Sigmoid colon (tissue), 7 donors: Measurements from ENCODE around the gene BCKDK. TPM values are rescaled to one million over a fixed set of nuclear protein-coding genes. Genes with fewer than 3 reads are reported as not detected.
A peak's percentile ranks its signal among the peaks of the same experiment; 100 is the strongest.

Experiments
- DNase-seq: peaks from one replicate; pipeline ENCODE4 v3.0.0-alpha.2; 2019
- H3K27ac ChIP-seq, 4 donors: fragments of 200-600 bp; sonication (generic); one replicate each; pipeline ENCODE4 v1.5.1; 2016 to 2019; ENCODE audit warnings: mild to moderate bottlenecking in 1 of 4
- H3K27me3 ChIP-seq, 3 donors: fragments of 200-600 bp; sonication (generic); one replicate each; pipeline ENCODE4 v1.5.1; 2019; ENCODE audit warnings: mild to moderate bottlenecking in 1 of 3
- H3K36me3 ChIP-seq, 4 donors: fragments of 200-600 bp; sonication (generic); one replicate each; pipeline ENCODE4 v1.5.1; 2016 to 2019
- H3K4me1 ChIP-seq, 4 donors: fragments of 200-600 bp; sonication (generic); one replicate each; pipeline ENCODE4 v1.5.1; 2017 to 2019
- H3K4me3 ChIP-seq, 4 donors: fragments of 200-600 bp; sonication (generic); one replicate each; pipeline ENCODE4 v1.5.1; 2017 to 2019; ENCODE audit warnings: mild to moderate bottlenecking in 2 of 4, moderate library complexity in 1 of 4
- H3K9me3 ChIP-seq, 4 donors: fragments of 200-600 bp in 3 of 4; sonication (generic) in 3 of 4; one replicate each; pipeline versions ENCODE4 v1.5.1 to v1.6.1; 2013 to 2019
- CTCF ChIP-seq, 4 experiments: fragments of 450-650 bp in 3 of 4; fragments of 200-600 bp in 1 of 4; IDR thresholded peaks; one replicate each; pipeline ENCODE4 v1.5.1; 2016 to 2019; ENCODE audit warnings: antibody characterized with exemption in 4 of 4, mild to moderate bottlenecking in 3 of 4, moderate library complexity in 2 of 4
- EP300 ChIP-seq, 4 donors: sonication (generic); formaldehyde crosslinking; IDR thresholded peaks; one replicate each; pipeline ENCODE4 v1.6.1; 2017; ENCODE audit warnings: antibody characterized with exemption in 4 of 4
- POLR2A ChIP-seq, 2 donors: fragments of 450-650 bp; IDR thresholded peaks; one replicate each; pipeline ENCODE4 v1.6.1; 2016; ENCODE audit warnings: antibody characterized with exemption in 2 of 2, mild to moderate bottlenecking in 2 of 2, moderate library complexity in 2 of 2
- POLR2AphosphoS5 ChIP-seq, 4 donors: sonication (generic); formaldehyde crosslinking; IDR thresholded peaks; one replicate each; pipeline ENCODE4 v1.6.1; 2017; ENCODE audit warnings: antibody characterized with exemption in 4 of 4
- WGBS, 2 donors: extraction: QIAGEN DNeasy Blood & Tissue Kit; methylation state at CpG; one replicate each; pipeline ENCODE4 v1.1.7; 2013; 5-methylcytosine and 5-hydroxymethylcytosine counted together
- intact Hi-C: fragments of 100-400 bp; cut with DNase I; formaldehyde crosslinking; loops from one replicate; pipeline ENCODE4 v1.15.1; 2023
- polyA plus RNA-seq, 3 donors: library from polyadenylated mRNA; stranded (reverse); fragments of 200-250 nt; gene quantifications; one replicate each; pipeline ENCODE4 v1.2.3, GENCODE V29; 2013
- total RNA-seq, 4 donors: library from RNA; depleted of rRNA; stranded (reverse); fragments of >200 nt; gene quantifications; one replicate each; pipeline ENCODE4 v1.1.0, GENCODE V29; 2016
- donor health status: healthy with polysubstance abuse.
- donor health status: Bipolar disorder and iron deficiency.
- donor health status: healthy.

Gene BCKDK
- total and polyA plus RNA-seq, 7 donors = 21.6 to 42.7 (median 33.2) TPM

DNA sequence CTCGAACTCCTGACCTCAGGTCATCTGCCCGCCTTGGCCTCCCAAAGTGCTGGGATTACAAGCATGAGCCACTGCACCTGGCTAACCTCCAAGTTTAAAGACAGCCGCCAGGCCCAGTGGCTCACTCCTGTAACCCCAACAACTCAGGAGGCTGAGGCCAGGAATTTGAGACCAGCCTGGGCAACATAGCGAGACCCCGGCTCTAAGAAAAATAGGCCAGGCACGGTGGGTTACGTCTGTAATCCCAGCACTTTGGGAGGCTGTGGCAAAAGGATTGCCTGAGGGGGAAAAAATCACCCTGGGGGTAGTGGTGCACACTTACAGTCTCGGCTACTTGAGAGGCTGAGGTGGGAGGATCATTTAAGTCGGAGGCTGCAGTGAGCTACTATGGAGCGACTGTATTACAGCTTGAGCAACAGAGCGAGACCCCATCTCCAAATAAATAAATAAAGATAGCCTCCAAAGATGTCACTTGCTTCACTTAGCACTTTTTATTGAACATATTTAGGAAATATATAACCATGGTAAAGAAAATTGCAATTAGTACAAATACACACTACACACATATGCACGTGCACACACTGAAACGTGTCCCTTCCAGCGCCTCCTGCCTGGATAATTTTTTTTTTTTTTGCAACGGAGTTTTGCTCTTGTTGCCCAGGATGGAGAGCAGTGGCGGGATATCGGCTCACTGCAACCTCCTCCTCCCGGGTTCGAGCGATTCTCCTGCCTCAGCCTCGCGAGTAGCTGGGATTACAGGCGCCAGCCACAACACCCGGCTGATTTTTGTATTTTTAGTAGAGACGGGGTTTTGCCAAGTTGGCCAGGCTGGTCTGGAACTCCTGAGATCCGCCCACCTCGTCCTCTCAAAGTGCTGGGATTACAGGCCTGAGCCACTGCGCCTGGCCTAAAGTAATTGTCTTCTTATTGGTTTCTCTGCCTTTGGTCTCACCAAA, 1.4 kb upstream of the BCKDK start:
- H3K27ac ChIP-seq = peak overlapping the region in 3 of 4 donors; percentile 89
- intact Hi-C loops = loop anchor here (5.0 kb wide), 1 partner anchor 36 kb away; no protein-coding TSS in a partner anchor
- DNase-seq = no peak
- TF ChIP-seq POLR2AphosphoS5 (IDR thresholded peaks at IDR 0.05) = no peak
- 91 to 92% methylated on average over 28 of the region's 28 CpGs for WGBS, 2 donors
- H3K4me1 ChIP-seq = peaks cover 0 to 32% (median 27%) of the 10 kb centered on the region in 4 donors
- peaks cover 8 to 26% (median 17%) of the 10 kb centered on the region in 4 donors for H3K36me3 ChIP-seq
- no peaks in the 10 kb centered on the region for H3K27me3 ChIP-seq
- no peaks in the 10 kb centered on the region for H3K9me3 ChIP-seq
- no peak overlapping the region for H3K4me3 ChIP-seq

GRCh38 chr16:31107465-31107867, 720 bp upstream of the BCKDK start:
- TF ChIP-seq EP300 (IDR thresholded peaks at IDR 0.05) = no peak
- no peak for TF ChIP-seq CTCF (IDR thresholded peaks at IDR 0.05)
- no peak for TF ChIP-seq POLR2AphosphoS5 (IDR thresholded peaks at IDR 0.05)
- no peak for TF ChIP-seq POLR2A (IDR thresholded peaks at IDR 0.05)
- DNase-seq = no peak
- intact Hi-C loops = loop anchor here (5.0 kb wide), 1 partner anchor 35 kb away; no protein-coding TSS in a partner anchor
- WGBS, 2 donors = 89 to 91% methylated on average over 6 of the region's 6 CpGs
- Histone ChIP-seq H3K9me3 (no peaks in the 10 kb centered on the region), H3K27me3 (no peaks in the 10 kb centered on the region), H3K36me3 (peaks cover 14 to 33% (median 24%) of the 10 kb centered on the region in 4 donors), H3K4me1 (peaks cover 0 to 32% (median 27%) of the 10 kb centered on the region in 4 donors), H3K4me3 (peak overlapping the region in 1 of 4 donors; percentile 86), H3K27ac (peak overlapping the region in 3 of 4 donors; percentile 89)

GRCh38 chr16:31108794-31109558, 790 bp downstream of the BCKDK start:
- peaks cover 14 to 38% (median 26%) of the 10 kb centered on the region in 4 donors for H3K36me3 ChIP-seq
- TF ChIP-seq EP300 (IDR thresholded peaks at IDR 0.05) (no peak), CTCF (IDR thresholded peaks at IDR 0.05) (no peak), POLR2A (IDR thresholded peaks at IDR 0.05) (no peak), POLR2AphosphoS5 (IDR thresholded peaks at IDR 0.05) (no peak)
- H3K27ac ChIP-seq = peak overlapping the region; percentile 88 to 89 (median 89)
- 45 to 51% methylated on average over 57 of the region's 57 CpGs for WGBS, 2 donors
- no peak for DNase-seq
- H3K9me3 ChIP-seq = no peaks in the 10 kb centered on the region
- H3K27me3 ChIP-seq = no peaks in the 10 kb centered on the region
- H3K4me3 ChIP-seq = peak overlapping the region; percentile 86 to 97 (median 86)
- intact Hi-C loops = loop anchor here (5.0 kb wide), 1 partner anchor 33 kb away; no protein-coding TSS in a partner anchor
- peaks cover 0 to 32% (median 27%) of the 10 kb centered on the region in 4 donors for H3K4me1 ChIP-seq

- Histone ChIP-seq H3K27me3 (no peaks in the 10 kb centered on the region), H3K36me3 (peaks cover 14 to 38% (median 26%) of the 10 kb centered on the region in 4 donors), H3K9me3 (no peaks in the 10 kb centered on the region), H3K27ac (peak overlapping the region; percentile 88 to 89 (median 89)), H3K4me3 (peak overlapping the region in 2 of 4 donors; percentile 86 to 97), H3K4me1 (peaks cover 0 to 36% (median 27%) of the 10 kb centered on the region in 4 donors)
- DNase-seq = no peak
- WGBS, 2 donors = 88 to 93% methylated on average over 12 of the region's 12 CpGs
- intact Hi-C loops = loop anchor here (5.0 to 10.0 kb wide), 2 partner anchors 33 to 345 kb away; partner anchors contain the start of gene ARMC5
- TF ChIP-seq POLR2AphosphoS5 (IDR thresholded peaks at IDR 0.05) (no peak), EP300 (IDR thresholded peaks at IDR 0.05) (no peak), CTCF (IDR thresholded peaks at IDR 0.05) (no peak), POLR2A (IDR thresholded peaks at IDR 0.05) (no peak)
These were observed 1.4 kb downstream of the BCKDK start for GRCh38 chr16:31109622-31110021.
